Suprapubic skin (tissue), 4 donors: Measurements from ENCODE around the gene TMEM100.

Experiments
- CTCF ChIP-seq, 2 donors: fragments of 200-600 bp in 1 of 2; fragments of 450-650 bp in 1 of 2; sonication (generic) in 1 of 2; IDR thresholded peaks; one replicate each; pipeline ENCODE4 v1.5.1; 2016 to 2019; ENCODE audit warnings: antibody characterized with exemption in 2 of 2, mild to moderate bottlenecking in 1 of 2, moderate library complexity in 1 of 2
- EP300 ChIP-seq: sonication (generic); formaldehyde crosslinking; IDR thresholded peaks from one replicate; pipeline ENCODE4 v1.6.1; 2017; ENCODE audit warnings: antibody characterized with exemption
- POLR2A ChIP-seq, 2 donors: fragments of 450-650 bp; IDR thresholded peaks; one replicate each; pipeline ENCODE4 v1.6.1; 2017; ENCODE audit warnings: antibody characterized with exemption in 2 of 2, mild to moderate bottlenecking in 2 of 2, moderate library complexity in 2 of 2
- POLR2AphosphoS5 ChIP-seq, 3 donors: sonication (generic); formaldehyde crosslinking; IDR thresholded peaks; one replicate each; pipeline ENCODE4 v1.6.1; 2017; ENCODE audit warnings: antibody characterized with exemption in 3 of 3

- TF ChIP-seq POLR2AphosphoS5 (IDR thresholded peaks at IDR 0.05) (no peak), POLR2A (IDR thresholded peaks at IDR 0.05) (no peak), CTCF (IDR thresholded peaks at IDR 0.05) (no peak), EP300 (no peak)
These were observed 30.4 kb downstream of the TMEM100 start for GRCh38 chr17:55692276-55692675.
